DMS53 treated with DMSO at 0.1 percent for 48 hours (cell line): ENCODE data around the gene SH2B3.
"Not testable (repeated sequence)": the region's sequence is repeated elsewhere in the genome, so short reads cannot be mapped to it uniquely, and the experiment has no call there.

Source experiments
- DNase-seq: peaks from one replicate; lab custom pipeline; 2025; ENCODE audit not compliant: unreplicated experiment; lab: John Stamatoyannopoulos, UW

Gene SH2B3

DNA sequence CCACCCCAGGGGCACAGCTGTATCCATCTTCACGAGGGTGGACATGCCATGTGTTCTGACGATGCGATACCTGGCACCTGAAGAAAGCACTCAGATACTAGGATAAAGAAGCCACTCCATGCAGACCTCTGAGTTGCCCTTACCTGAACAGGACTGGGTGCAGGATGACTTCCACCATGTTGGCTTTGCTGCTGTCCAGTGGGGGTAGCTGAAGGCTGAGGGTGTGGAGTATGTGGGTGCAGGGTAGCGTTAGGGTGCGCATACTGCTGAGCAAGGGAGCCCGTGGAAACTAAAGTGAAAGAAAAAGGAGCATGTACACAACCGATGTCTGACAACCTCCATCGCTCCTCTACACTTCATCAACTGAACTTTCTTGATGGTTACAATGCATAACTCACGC is 51.3 kb downstream of the SH2B3 start:
- DNase-seq, result no peak

DNA sequence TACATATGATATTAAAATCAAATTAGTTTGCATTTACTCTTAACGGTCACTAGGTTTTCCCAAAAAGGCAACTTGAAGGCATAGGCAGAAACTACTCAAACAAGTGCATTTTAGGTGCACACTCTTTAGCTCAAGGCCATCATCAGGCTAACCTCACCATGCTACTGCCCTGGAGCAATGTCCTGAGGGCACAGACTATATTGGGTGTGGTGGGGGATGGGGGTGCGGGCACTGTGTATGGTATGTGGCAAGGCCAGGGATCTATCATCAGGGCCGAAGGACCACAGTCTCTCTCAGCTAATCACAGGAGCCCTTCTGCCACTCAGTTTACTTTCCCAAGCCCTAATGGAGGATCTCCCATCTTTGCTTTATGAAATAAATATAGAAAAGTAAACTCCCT is 51.9 kb downstream of the SH2B3 start:
- DNase-seq, result no peak

GRCh38 chr12:111458546-111459172 is 52.9 kb downstream of the SH2B3 start:
- DNase-seq, result no peak

- DNase-seq, result not testable (repeated sequence)
These were observed 54.4 kb downstream of the SH2B3 start for GRCh38 chr12:111460111-111460510.

DNA sequence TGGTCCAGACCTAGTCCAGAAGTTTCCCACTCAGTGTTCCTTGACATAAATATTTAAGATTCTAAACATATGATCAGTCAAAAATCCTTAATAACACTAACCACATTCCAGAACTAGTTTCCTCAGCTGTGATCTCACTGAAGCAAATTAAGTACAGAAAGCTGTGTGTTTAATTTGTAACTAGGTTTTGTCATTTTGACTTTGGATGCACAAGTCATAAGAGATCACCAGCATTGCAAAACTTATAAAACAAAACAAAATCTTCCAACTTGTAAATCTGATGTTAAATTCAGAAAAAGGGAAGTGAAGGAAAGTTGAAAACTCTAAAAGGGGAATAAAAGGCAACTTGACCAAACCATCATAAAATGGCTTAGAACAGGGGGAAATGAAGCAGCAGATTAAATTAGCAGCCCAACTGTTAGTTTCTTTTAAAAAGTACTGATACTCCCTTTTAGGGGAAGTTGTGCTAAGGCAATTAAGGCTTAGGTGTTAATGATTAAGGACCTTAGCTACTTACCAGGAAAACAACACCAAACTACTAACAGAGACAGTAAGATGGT is 56.6 kb downstream of the SH2B3 start:
- DNase-seq, result no peak

DNA sequence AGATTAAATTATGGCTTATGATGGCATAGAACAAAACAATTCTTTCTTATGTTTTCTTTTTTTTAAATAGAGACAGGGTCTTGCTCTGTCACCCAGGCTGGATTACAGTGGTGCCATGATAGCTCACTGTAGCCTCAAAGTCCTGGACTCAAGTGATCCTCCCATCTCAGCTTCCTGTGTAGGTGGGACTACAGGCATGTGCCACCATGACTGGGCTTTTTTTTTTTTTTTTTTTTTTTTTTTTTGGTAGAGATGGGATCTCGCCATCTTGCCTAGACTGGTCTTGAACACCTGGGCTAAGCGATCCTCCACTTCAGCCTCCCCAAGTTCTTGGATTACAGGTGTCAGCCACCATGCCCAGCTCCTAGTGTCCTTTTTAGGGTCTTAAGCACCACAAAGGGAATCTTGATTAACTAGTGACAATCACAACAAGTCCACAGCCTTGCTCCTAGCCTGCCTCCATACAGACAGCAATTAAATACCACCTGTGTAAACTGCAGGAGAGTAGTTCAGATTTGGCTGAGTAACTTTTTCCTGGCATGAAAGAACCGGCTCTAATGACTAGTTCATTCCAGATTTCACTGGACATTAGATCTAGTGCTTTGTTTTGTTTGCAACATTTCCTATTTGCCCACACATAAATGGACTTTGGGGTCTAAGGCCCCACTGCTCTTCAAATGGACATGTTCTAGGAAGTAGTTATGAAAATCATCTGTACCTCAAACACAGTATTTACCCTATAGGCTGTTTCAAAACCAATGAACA is 61.6 kb downstream of the SH2B3 start:
- DNase-seq, result peak; percentile 10

DNA sequence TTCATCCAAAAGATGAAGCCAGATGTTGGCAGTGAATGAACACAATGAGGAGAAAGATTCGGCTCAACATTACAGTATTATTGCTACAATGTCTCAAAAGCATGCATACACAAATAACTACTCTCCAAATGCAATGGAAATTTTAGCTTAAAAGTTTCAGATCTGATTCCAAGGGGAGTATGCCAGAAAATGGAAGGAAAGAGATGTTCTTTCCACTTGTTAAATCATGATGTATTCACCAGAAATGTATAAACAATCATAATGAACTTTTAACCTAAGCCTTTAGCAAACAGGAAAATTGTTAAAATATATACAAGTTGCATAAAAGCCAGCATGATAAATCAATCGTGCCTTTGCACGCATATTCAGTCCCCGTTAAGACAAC is 62.1 kb downstream of the SH2B3 start:
- DNase-seq, result no peak

DNA sequence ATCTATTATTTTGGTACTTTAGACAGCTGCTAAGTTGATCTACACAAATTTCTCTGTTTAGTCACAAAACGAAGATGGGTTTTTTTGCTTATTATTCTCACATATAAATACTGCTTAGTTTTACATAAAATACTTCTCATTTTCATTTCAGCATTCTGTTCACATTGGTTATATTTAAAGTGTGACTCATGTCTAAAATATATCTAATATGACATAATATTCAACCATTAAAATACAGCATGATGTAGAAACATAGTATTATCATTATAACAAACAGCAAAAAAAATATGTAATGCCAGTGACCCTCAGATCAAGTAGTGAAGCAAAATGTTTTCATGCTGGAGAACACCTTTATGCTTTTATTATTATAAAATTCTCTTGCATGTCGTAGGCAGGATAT is 63.7 kb downstream of the SH2B3 start:
- DNase-seq, result no peak

DNA sequence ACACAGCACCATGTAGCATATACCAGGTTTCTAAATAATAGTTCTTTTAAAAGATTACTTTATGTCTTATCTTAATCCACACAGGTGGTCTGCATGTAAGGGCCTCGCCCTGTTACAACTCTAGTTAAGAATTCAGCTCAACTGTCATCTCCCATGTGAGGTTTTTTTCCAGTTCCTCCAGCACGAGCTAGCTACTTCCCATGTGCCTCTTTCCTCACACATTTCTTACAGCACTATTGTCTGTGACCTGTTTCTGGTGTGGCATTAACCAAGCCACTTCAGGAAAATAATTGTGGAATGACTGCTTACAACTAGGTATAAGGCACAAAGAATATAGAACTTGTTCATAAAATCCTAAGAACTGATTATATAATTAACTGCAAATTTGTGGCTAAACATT is 65.5 kb downstream of the SH2B3 start:
- DNase-seq, result no peak

- no peak for DNase-seq
These were observed 76.7 kb downstream of the SH2B3 start for GRCh38 chr12:111482462-111482861.

- DNase-seq, result no peak
These were observed 82.5 kb downstream of the SH2B3 start for GRCh38 chr12:111488271-111488670.

DNA sequence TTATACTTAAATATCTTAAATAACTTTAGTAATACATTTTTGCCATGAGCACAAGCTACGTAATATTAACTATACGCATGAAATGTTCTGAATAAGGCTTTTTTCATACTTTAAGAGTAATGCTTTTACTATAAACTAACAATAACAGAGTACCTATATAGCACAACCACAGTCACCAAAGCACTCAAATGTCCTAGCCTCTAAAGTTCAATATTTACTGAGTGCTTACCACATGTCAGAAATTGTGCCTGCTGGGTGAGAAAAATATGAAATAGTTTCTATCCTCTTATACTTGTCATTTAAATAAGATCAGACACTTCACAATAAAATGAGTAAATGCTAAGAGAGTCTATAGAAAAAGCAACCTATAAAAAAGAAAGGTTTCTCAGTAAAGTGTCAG is 83.1 kb downstream of the SH2B3 start:
- no peak for DNase-seq

GRCh38 chr12:111492979-111493378 is 87.3 kb downstream of the SH2B3 start:
- not testable (repeated sequence) for DNase-seq

DNA sequence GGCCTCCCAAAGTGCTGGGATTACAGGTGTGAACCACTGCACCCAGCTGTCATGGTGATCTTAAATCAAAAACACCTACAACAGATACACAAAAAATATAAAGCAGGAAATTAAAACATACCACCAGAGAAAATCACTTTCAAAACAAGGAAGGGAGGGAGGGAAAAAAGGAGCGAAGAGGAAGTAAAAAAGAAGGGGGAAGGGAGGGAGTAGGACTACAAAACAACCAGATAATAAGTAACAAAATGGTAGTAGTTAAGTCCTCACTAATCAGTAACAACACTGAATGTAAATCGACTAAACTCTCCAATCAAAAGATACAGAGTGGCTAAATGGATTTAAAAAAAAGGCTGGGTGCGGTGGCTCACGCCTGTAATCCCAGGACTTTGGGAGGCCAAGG is 89.0 kb downstream of the SH2B3 start:
- DNase-seq, result no peak
